WTC11 (cell line): Measurements from ENCODE around the gene ARHGEF18. TPM values are rescaled to one million over a fixed set of nuclear protein-coding genes. Genes with fewer than 3 reads are reported as not detected.

Source experiments
- ATAC-seq: fragments of 200-7000 bp; cut with Tn5 transposase; 2 replicates; pipeline ENCODE4 v1.10.0; 2021; ENCODE audit warnings: mild to moderate bottlenecking, moderate library complexity
- CTCF ChIA-PET: fragments of 300-600 bp; sonication (Branson Sonifier 250); formaldehyde crosslinking; loops from one replicate; lab custom pipeline; 2021; ENCODE audit warnings: antibody characterized with exemption; lab: Charles Lee
- POLR2A ChIA-PET: fragments of 350-600 bp; sonication (Branson Sonifier 250); formaldehyde crosslinking; loops from one replicate; lab custom pipeline; 2021; ENCODE audit warnings: antibody characterized with exemption; lab: Charles Lee
- DNase-seq: peaks from one replicate; pipeline ENCODE4 v3.0.0; 2021; ENCODE audit warnings: low spot score
- H3K27ac Mint-ChIP-seq: 2 replicates; pipeline ENCODE4 v1.8.0; 2021; ENCODE audit warnings: mixed read lengths
- H3K27me3 Mint-ChIP-seq: 2 replicates; pipeline ENCODE4 v1.8.0; 2021; ENCODE audit warnings: low read depth, mild to moderate bottlenecking, moderate library complexity, mixed read lengths
- H3K36me3 Mint-ChIP-seq: 2 replicates; pipeline ENCODE4 v1.8.0; 2021; ENCODE audit warnings: mixed read lengths
- H3K4me1 Mint-ChIP-seq: 2 replicates; pipeline ENCODE4 v1.8.0; 2022; ENCODE audit warnings: mixed read lengths
- H3K4me3 Mint-ChIP-seq: 2 replicates; pipeline ENCODE4 v1.8.0; 2021; ENCODE audit warnings: mild to moderate bottlenecking, moderate library complexity, mixed read lengths
- H3K9me3 Mint-ChIP-seq: 2 replicates; pipeline ENCODE4 v1.8.0; 2021; ENCODE audit warnings: mixed read lengths
- AR ChIP-seq: fragments of 250-450 bp; sonication (Bioruptor Pico); IDR thresholded peaks from 2 replicates; pipeline ENCODE4 v1.9.0; 2021; ENCODE audit warnings: mild to moderate bottlenecking
- ATF1 ChIP-seq: sonication (generic); formaldehyde crosslinking; IDR thresholded peaks from 2 replicates; pipeline ENCODE4 v1.8.1; 2023; ENCODE audit warnings: mild to moderate bottlenecking, moderate library complexity, missing genetic modification reagents
- ATF2 ChIP-seq: sonication (generic); formaldehyde crosslinking; IDR thresholded peaks from 2 replicates; pipeline ENCODE4 v1.8.1; 2022; ENCODE audit warnings: low read depth, missing genetic modification reagents, borderline replicate concordance
- CREM ChIP-seq: sonication (generic); formaldehyde crosslinking; IDR thresholded peaks from 2 replicates; pipeline ENCODE4 v1.8.1; 2022; ENCODE audit warnings: mild to moderate bottlenecking, missing genetic modification reagents, moderate library complexity
- E2F1 ChIP-seq: sonication (generic); formaldehyde crosslinking; IDR thresholded peaks from 2 replicates; pipeline ENCODE4 v1.8.0; 2022; ENCODE audit warnings: mild to moderate bottlenecking, missing genetic modification reagents
- GABPB1 ChIP-seq: sonication (generic); formaldehyde crosslinking; IDR thresholded peaks from 2 replicates; pipeline ENCODE4 v1.8.1; 2023; ENCODE audit warnings: mild to moderate bottlenecking, missing genetic modification reagents
- GTF2I ChIP-seq: fragments of 250-450 bp; sonication (Bioruptor Pico); conservative IDR thresholded peaks from 2 replicates; pipeline ENCODE4 v1.4.0; 2021; ENCODE audit warnings: mild to moderate bottlenecking
- HMGXB4 ChIP-seq: sonication (generic); formaldehyde crosslinking; IDR thresholded peaks from 2 replicates; pipeline ENCODE4 v1.8.1; 2023; ENCODE audit warnings: mild to moderate bottlenecking, moderate library complexity, missing genetic modification reagents
- IRF1 ChIP-seq: sonication (generic); formaldehyde crosslinking; IDR thresholded peaks from 2 replicates; pipeline ENCODE4 v1.8.0; 2023; ENCODE audit warnings: missing genetic modification reagents
- MAX ChIP-seq: sonication (generic); formaldehyde crosslinking; IDR thresholded peaks from 2 replicates; pipeline ENCODE4 v1.8.0; 2022; ENCODE audit warnings: mild to moderate bottlenecking, missing genetic modification reagents
- MYBL2 ChIP-seq: sonication (generic); formaldehyde crosslinking; IDR thresholded peaks from 2 replicates; pipeline ENCODE4 v1.8.1; 2023; ENCODE audit warnings: mild to moderate bottlenecking, moderate library complexity, missing genetic modification reagents
- NFE2L1 ChIP-seq: sonication (generic); formaldehyde crosslinking; IDR thresholded peaks from 2 replicates; pipeline ENCODE4 v1.8.1; 2023; ENCODE audit warnings: missing genetic modification reagents
- NFYB ChIP-seq: sonication (generic); formaldehyde crosslinking; conservative IDR thresholded peaks from 2 replicates; pipeline ENCODE4 v1.8.0; 2022; ENCODE audit warnings: low read depth, missing genetic modification reagents
- SMAD3 ChIP-seq: sonication (generic); formaldehyde crosslinking; IDR thresholded peaks from 2 replicates; pipeline ENCODE4 v1.8.0; 2022; ENCODE audit warnings: missing genetic modification reagents, mild to moderate bottlenecking, borderline replicate concordance
- SP1 ChIP-seq: sonication (generic); formaldehyde crosslinking; conservative IDR thresholded peaks from 2 replicates; pipeline ENCODE4 v1.8.1; 2022; ENCODE audit warnings: missing genetic modification reagents
- TP53 ChIP-seq: sonication (generic); formaldehyde crosslinking; IDR thresholded peaks from 2 replicates; pipeline ENCODE4 v1.8.1; 2023; ENCODE audit warnings: mild to moderate bottlenecking, missing genetic modification reagents
- ZBTB21 ChIP-seq: sonication (generic); formaldehyde crosslinking; IDR thresholded peaks from 2 replicates; pipeline ENCODE4 v1.8.1; 2023; ENCODE audit warnings: mild to moderate bottlenecking, missing genetic modification reagents, borderline replicate concordance
- ZNF121 ChIP-seq: sonication (generic); formaldehyde crosslinking; IDR thresholded peaks from 2 replicates; pipeline ENCODE4 v1.8.0; 2023; ENCODE audit warnings: missing genetic modification reagents
- ZNF232 ChIP-seq: sonication (generic); formaldehyde crosslinking; IDR thresholded peaks from 2 replicates; pipeline ENCODE4 v1.8.0; 2022; ENCODE audit warnings: mild to moderate bottlenecking, missing genetic modification reagents
- ZNF416 ChIP-seq: fragments of 250-450 bp; sonication (Bioruptor Pico); IDR thresholded peaks from 2 replicates; pipeline ENCODE4 v1.9.0; 2021; ENCODE audit warnings: mild to moderate bottlenecking, inconsistent platforms
- total RNA-seq: library from RNA; stranded (reverse); gene quantifications from 3 replicates; pipeline ENCODE4 v1.2.3, GENCODE V29; 2021

Gene ARHGEF18
- total RNA-seq, 1 experiment from 2014 or later: 56.1 TPM

- CTCF ChIA-PET: interaction anchor here (0.5 to 2.6 kb wide), 8 partner anchors 9 to 915 kb away, joined by 3 to 22 read pairs (median 4); partner anchors contain the start of gene TRAPPC5
- Mint-ChIP-seq H3K9me3 (no peaks in the 10 kb centered on the region), H3K27ac (peak overlapping the region; percentile 32; the same call in 1 of the 2 replicates)
These were observed 27.6 kb downstream of the ARHGEF18 start for GRCh38 chr19:7376151-7376852.

GRCh38 chr19:7377196-7377595, 28.5 kb downstream of the ARHGEF18 start:
- H3K9me3 Mint-ChIP-seq: no peaks in the 10 kb centered on the region
- ChIA-PET POLR2A (no interaction called here), CTCF (interaction anchor here (1.9 to 2.6 kb wide), 2 partner anchors 10 to 23 kb away, joined by 13 to 22 read pairs; no protein-coding TSS in a partner anchor)
- H3K36me3 Mint-ChIP-seq: no peaks in the 10 kb centered on the region
- no peak overlapping the region for H3K4me3 Mint-ChIP-seq
- TF ChIP-seq AR (CRISPR knock-in tag): no peak
- H3K27ac Mint-ChIP-seq: no peak overlapping the region
- DNase-seq (no peak), ATAC-seq (no peak)
- H3K27me3 Mint-ChIP-seq: peaks cover under 1% of the 10 kb centered on the region; the same call in 1 of the 2 replicates
- H3K4me1 Mint-ChIP-seq: peaks cover 8% of the 10 kb centered on the region

More at GRCh38 chr19:7376151-7376852, 27.6 kb downstream of the ARHGEF18 start:
- ATAC-seq (peak; percentile 27; the same call in 1 of the 2 replicates), DNase-seq (no peak)
- POLR2A ChIA-PET: interaction anchor here (0.6 kb wide), 1 partner anchor 559 kb away, joined by 3 read pairs; no protein-coding TSS in a partner anchor
- H3K4me3 Mint-ChIP-seq: no peak overlapping the region
- H3K27me3 Mint-ChIP-seq: peaks cover 2% of the 10 kb centered on the region; the same call in 1 of the 2 replicates
- no peaks in the 10 kb centered on the region for H3K36me3 Mint-ChIP-seq
- peaks cover 8% of the 10 kb centered on the region for H3K4me1 Mint-ChIP-seq
- TF ChIP-seq MAX (CRISPR knock-in tag) (no peak), ZNF232 (CRISPR knock-in tag) (no peak), CREM (CRISPR knock-in tag) (no peak), ZNF121 (CRISPR knock-in tag) (no peak), ZBTB21 (CRISPR knock-in tag) (no peak), ATF1 (CRISPR knock-in tag) (no peak), SMAD3 (CRISPR knock-in tag) (no peak), HMGXB4 (CRISPR knock-in tag) (no peak), NFYB (CRISPR knock-in tag) (no peak), TP53 (CRISPR knock-in tag) (no peak), NFE2L1 (CRISPR knock-in tag) (no peak), GABPB1 (CRISPR knock-in tag) (no peak), MYBL2 (CRISPR knock-in tag) (no peak), GTF2I (CRISPR knock-in tag) (no peak), E2F1 (no peak), SP1 (CRISPR knock-in tag) (no peak), ATF2 (CRISPR knock-in tag) (no peak), IRF1 (no peak), ZNF416 (CRISPR knock-in tag) (no peak)
